G401 (cell line): ENCODE results near the gene WASF2. TPM values are rescaled to one million over a fixed set of nuclear protein-coding genes. Genes with fewer than 3 reads are reported as not detected.
"Not testable (repeated sequence)": the region's sequence is repeated elsewhere in the genome, so short reads cannot be mapped to it uniquely, and the experiment has no call there.

Source experiments
- DNase-seq: peaks from one replicate; pipeline ENCODE4 v3.0.0-alpha.2; 2015; ENCODE audit warnings: low spot score
- in situ Hi-C: cut with HindIII; loops from 2 replicates; pipeline ENCODE4 v1.10.0; 2016; ENCODE audit warnings: low sequenced_read_pairs, mixed read lengths
- total RNA-seq: library from RNA; depleted of rRNA; stranded (reverse); fragments of >200 nt; shearing (Covaris generic); gene quantifications from 2 replicates; pipeline ENCODE4 v1.2.3, GENCODE V29; 2014

The WASF2 gene
- total RNA-seq, 1 experiment from 2014 or later, result 14.2 TPM

DNA sequence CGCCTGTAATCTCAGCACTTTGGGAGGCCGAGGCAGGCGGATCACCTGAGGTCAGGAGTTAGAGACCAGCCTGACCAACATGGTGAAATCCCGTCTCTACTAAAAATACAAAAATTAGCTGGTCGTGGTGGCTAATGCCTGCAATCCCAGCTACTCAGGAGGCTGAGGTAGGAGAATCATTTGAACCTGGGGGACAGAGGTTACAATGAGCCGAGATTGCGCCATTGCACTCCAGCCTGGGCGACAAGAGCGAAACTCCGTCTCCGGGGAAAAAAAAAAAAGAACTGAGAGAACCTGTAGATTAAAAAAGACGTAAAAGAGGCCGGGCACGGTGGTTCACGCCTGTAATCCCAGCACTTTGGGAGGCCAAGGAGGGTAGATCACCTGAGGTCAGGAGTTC is 21.6 kb downstream of the WASF2 start:
- in situ Hi-C loops, DNase-seq: not testable (repeated sequence)

DNA sequence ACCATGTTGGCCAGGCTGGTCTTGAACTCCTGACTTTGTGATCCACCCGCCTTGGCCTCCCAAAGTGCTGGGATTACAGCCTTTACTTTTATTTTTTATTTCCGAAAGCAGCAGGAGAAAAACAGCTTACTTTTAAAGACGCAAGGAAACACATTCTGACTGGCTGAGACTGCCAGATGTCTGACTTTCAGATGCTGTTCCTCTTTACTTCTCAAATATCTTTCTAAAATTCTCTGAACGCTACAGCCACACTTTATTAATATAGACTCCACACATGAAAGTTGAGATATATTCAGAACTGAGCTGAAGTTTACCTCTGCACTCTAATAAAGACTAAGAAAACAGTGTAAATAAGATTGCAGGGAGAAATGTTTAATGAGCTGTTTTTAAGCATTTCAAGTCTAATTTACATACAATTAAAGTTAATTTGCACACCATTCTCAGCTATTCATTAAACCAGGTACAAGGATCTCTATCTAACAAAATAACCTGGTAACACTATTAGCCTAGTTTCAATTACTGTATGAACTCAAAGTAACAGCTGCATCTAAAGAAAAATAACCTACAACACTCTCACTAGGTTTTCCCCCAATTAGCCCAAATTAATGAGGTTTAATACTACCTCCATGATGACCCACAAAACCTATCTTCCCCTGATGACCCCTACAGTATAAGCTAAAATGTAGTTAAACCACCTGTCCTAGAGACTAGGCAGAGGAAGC is 24.9 kb downstream of the WASF2 start:
- no peak for DNase-seq
- in situ Hi-C loops, result no loop called here

DNA sequence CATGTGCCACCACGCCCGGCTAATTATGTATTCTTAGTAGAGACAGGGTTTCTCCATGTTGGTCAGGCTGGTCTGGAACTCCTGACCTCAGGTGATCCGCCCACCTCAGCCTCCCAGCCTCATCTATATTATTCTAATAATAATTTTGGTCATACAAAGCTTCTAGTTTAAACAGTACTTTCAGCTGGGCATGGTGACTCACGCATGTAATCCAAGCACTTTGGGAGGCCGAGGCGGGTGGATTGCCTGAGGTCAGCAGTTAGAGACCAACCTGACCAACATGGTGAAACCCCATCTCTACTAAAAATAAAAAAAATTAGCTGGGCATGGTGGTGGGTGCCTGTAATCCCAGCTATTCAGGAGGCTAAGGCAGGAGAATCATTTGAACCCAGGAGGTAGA is 26.1 kb downstream of the WASF2 start:
- in situ Hi-C loops, DNase-seq: not testable (repeated sequence)

DNA sequence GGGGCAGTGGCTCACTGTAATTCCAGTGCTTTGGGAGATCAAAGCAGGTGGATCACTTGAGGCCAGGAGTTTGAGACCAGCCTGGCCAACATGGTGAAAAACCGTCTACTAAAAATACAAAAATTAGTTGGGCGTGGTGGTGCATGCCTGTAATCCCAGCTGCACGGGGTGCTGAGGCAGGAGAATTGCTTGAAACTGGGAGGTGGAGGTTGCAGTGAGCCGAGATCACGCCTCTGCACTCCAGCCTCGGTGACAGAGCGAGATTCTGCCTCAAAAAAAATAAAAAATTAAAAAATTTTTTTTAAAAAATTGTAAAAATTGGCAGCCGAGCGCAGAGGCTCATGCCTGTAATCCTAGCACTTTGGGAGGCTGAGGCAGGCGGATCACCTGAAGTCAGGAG is 31.4 kb downstream of the WASF2 start:
- DNase-seq, result not testable (repeated sequence)

DNA sequence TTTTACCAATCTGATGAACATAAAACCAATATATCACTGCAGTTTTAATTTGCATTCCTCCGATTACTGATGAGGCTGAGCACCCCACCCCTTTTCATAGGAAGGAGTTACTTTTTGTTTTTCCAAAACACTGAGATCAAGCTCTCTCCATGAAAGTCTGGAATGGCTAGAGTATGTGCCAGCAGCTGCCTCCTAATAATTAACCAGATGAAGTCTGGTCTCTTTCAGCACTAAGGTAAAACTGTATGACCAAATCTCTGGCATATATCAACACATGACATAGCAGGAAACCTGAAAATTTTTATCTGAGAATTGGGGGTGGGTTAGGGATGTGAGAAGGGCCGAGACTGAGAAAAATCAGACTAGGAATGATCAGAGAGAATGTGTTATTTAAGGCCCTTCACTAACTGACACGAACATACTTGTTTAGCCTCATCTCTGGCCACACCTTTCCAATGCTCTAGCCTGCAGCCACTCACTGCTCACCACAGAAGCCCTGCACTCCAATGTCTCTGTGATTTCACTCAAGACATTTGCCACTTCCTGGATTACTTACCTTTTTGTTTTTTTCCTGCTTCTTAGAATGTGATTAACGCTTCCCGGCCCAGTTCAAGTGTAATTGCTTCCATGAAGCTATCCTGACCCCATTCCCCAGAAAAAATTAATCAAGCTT is 34.7 kb downstream of the WASF2 start:
- in situ Hi-C loops, result no loop called here
- no peak for DNase-seq

More for the DNA sequence above, 31.4 kb downstream of the WASF2 start:
- in situ Hi-C loops, result not testable (repeated sequence)

DNA sequence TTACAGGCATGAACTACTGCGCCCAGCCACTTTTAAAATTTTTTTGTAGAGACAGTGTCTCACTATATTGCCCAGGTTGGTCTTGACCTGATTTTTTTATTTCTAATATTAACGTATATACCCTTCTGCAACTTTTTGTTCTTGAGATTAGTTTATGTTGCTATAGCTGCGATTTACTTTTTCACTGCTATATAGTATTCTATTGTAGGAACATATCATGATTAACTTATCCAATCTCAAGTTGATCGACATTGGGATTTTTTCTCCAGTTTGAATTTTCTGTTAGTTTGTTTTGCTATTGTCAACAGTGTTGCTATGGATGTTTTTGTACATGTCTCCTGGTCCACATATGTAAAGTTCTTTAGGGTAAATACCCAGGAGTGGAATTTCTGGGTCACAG is 35.4 kb downstream of the WASF2 start:
- DNase-seq, result no peak
- in situ Hi-C loops, result no loop called here

DNA sequence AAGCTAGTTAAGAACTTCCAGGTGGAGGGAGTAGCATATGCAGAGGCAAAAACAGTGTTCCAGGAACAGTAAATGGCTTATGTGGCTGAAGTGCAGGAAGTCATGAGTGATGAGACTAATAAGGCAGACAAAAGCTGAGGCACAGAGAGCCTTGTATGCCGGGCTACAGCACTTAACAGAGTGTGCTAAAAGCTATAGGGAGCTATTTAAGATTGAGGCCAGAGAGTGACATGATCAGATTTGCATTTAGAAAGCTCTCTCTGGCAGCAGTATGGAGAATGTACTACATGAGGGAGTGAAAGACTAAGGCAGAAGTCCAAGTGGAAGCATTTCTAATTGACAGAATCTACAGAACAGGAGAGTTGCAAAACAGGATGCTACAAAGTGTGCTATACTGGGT is 38.6 kb downstream of the WASF2 start:
- in situ Hi-C loops, result no loop called here
- DNase-seq, result no peak

DNA sequence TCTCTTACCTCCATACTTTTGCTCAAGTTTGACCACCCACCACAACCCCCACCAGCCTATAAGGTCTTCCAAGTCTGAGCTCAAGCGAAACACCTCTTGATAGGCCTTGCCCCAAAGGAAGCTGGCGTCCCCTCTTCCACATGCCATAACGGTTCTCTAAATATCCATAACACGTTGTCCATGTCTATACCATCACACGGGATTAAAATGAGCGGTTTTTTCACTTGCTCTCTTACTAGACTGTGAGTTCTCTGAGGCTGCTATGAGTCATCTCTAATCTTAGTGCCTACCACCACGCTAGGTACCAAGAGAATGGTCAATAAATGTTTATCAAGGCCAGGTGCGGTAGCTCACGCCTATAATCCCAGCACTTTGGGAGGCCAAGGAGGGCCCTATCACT is 41.0 kb downstream of the WASF2 start:
- DNase-seq, result no peak
- in situ Hi-C loops, result no loop called here

DNA sequence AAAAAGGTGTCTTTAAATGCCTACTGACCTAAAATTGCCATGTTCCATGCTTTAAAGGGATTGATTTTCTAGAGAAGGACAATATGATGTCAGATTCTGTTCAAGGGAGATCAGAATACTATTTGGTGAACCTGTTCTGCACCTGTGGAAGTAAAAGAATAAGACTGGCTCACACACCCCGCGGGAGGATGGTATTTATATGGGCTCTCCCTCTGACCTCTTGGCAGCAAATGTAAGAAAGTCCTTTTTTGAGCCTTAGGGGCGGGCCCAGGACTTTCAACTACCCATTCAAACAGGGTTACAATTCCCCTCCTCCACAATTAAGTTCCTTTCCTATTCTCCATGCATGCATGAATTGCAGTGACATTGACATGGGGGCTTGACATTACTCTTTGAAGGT is 42.1 kb downstream of the WASF2 start:
- in situ Hi-C loops, result no loop called here

DNA sequence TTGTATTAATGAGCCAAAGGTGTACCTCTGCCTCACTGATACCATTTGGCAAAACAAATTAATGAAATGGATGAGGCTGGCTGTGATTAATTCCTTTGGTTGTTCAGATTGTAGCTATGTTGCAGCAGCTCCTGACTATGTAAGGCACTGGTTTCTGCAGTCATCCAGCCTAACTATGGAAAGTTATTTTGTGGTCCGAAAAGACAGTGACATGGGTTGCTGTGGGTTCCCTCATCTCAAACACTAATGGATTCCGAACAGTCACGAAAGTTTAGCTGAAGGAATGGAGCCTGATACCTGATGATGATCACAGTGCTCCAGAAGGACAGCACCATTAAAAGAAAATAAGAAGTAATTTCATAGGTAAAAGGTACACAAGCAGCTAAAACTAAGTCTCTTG is 42.6 kb downstream of the WASF2 start:
- in situ Hi-C loops, result no loop called here

More for the DNA sequence above, 42.1 kb downstream of the WASF2 start:
- DNase-seq, result no peak

DNA sequence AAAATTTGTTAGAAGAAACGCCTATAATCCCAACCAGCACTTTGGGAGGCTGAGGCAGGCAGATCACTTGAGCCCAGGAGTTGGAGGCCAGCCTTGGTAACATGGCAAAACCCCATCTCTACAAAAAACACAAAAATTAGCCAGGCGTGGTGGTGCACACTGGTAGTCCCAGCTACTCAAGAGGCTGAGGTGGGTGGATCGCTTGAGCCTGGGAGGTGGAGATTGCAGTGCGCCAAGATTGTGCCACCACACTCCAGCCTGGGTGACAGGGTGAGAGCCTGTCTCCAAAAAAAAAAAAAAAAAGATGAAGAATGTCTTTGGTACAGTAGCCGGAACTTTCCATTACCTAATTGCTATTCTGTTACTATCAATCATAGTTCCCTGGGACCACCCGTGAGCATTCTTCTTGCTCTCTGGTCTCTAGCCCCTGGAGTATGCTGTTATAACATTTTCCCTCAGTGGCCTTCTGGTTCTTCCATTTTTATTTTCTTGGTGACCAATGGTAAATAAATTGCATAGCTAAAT is 43.4 kb downstream of the WASF2 start:
- in situ Hi-C loops, result no loop called here
- DNase-seq, result no peak

More for the DNA sequence above, 42.6 kb downstream of the WASF2 start:
- no peak for DNase-seq

DNA sequence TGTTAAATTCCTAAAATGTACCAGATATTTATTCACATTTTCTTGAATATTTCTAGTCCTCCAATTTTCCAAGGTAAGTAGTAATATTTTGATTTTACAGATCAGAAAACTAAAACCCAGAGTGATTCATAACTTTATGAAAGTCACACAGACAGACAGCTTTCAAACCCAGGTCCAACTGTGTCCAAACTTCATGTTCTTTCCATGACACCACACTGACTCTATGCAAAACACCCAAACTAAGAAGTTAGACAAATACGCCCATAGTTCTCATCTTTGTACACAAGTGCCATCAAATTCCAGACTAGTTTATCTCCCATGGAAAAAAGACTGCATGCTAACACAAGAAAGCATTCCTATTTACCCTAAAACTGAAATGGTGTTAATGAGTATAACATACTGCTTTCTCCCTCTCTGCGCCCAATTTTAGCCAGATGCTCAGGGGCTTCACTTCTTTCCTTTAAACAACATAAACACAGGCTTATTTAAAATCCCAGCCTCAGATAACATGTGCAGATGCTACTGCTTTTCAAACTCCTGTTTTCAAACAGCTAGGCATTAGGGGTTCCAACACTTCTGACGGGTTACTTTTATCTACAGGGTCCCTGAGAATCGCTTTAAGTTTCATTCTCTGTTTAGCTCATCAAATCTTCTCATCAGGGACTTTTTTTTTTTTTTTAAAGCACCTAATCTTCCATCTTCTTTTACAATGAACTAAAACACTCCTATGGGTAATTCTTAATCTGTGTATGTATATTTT is 44.6 kb downstream of the WASF2 start:
- DNase-seq, result no peak
- in situ Hi-C loops, result no loop called here

DNA sequence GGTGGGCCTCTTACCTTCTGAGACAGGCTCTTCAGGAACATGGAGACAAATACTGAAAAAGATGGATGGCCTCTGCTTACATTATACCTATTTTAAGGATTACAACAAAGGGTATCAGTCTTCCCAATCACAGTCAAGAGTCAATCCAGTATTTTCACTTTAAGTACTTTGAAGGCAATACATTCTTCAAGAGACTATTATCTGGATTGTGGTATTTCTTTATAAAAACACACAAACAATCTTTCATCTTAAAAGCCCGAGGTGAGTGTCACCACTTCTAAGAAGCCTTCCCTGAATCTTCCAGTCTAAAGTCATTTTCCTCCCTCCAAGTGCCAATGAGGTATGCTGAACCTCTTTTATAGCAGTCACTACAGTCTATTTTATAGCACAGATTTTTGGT is 45.3 kb downstream of the WASF2 start:
- in situ Hi-C loops, result no loop called here
- no peak for DNase-seq

DNA sequence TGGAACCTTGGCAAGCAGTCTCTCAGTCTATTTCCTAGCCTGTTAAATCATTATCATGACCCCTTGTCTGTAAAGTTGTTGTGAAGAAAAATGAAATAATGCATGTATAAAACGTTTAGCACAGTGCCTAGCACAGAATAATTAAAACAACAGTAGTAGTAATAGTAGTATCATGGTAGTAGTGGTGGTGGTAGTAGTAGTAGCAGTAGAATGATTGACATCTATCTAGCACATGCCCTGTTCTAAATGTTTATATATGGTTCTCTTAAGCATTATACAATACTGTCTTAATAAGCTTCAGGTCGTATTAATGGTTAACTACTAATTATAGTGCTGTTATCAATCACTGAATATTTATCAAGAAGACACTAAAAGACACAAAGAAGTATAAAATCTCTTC is 50.8 kb downstream of the WASF2 start:
- in situ Hi-C loops, result no loop called here
- no peak for DNase-seq

DNA sequence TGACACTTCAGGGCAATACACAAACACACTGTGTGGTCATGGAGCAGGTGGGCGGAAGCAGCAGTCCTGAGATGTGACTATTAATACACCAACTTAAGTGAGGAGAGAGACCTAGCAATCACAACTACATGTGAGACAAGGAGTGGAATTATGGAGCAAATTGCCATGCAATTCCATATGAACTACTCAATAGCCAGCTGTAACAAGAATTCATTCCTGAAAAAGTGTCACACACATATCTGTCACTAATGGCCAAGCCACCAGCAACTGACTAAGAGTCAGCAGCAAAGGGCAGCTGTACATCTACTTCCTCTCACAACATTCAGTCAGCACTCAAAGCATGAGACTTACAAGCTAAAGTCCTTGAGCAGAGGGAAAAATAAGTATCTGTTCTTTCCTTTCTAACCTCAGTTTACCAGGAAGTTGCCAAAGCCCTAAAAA is 51.3 kb downstream of the WASF2 start:
- no peak for DNase-seq
- in situ Hi-C loops, result no loop called here

DNA sequence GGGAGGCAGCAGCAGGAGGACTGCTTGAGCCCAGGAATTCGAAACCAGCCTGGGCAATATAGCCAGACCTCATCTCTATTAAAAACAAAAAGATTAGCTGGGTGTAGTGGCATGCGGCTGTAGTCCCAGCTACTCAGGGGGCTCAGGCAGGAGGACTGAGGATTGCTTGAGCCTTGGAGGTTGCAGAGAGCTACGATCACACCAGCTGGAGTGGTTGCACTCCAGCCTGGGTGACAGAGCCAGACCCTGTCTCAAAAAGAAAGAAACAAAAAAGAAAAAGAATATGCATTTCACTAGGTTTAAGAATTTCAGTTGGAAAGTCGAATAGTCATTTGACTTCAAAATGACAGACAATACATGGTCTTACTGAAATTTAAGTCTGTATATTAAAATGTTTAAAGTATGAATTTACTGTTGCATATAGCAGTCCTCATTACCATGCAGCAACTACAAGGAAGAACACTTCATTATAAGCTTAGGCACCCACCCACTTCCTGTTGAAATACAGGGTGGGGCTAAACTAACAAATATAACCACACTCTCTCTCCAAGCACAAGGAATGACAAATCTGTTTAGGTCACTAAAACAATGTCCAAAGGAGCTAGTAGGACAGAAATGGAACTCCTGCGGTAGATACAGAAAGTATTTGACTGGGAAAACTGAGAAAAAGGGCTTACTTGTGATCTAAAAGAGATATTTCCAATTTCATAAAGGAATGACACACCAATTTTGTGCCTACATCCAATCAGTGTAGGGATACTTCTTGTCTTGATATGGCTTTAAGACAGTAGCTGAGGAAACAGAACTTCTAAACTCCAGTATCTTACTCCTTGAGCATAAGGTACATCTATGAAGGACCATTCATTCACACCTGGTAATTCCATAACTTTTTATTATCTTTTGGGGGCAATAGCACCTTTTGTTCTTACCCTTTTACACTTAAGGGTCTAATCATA is 53.5 kb downstream of the WASF2 start:
- no peak for DNase-seq
- in situ Hi-C loops, result no loop called here

DNA sequence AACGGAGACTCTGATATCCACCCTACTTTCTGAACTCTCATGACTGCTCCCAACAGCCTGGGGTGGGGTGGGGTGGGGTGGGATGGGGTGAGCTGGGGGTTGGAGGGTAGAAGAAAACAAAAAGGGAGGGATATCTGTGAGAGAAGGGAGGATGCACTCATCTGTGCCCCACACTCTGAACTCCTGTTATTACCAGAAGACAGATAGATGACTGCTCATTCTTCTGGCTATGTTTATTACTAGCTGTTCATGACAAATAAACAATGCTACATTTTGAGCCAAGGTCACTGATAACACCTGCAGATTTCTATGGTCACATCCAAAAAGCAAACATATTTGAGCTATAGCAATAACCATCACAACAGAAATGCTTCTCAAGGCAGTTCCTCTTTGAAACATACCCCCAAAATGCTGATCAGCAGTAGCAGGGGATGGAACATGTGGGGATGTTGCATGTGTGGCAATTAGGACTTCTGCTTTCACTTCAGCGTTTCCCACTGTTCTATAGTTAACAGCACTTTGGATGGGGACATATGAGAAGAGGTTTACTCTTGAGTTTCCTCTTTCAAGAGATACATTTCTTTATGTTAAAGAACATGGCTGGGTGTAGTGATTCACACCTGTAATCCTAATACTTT is 54.3 kb downstream of the WASF2 start:
- in situ Hi-C loops, result no loop called here
- no peak for DNase-seq

DNA sequence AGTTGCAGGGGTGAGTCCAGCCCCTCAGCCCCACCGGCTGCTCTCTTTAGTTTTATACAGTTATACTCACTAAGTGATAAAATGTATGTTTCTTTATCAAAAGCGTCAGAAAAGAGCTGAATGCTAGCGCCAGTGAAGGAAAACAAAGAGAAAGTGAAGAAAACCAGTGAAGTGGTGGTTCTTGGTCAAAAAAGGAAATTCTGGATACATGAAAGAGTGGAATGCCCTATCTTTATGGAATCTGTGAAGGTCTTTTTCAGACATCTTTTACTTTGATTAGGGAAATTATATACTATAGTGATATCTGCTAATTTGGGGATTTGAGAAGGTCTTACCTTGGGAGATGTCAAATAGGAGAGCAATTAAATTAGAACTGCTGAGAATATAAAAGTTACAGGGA is 56.3 kb downstream of the WASF2 start:
- in situ Hi-C loops, result no loop called here
- DNase-seq, result no peak
